ENCODE data around the gene EHD4. TPM values are rescaled to one million over a fixed set of nuclear protein-coding genes. Genes with fewer than 3 reads are reported as not detected.

Gene EHD4
- total RNA-seq, 1 donor from 2014 or later, result 17.2 TPM

DNA sequence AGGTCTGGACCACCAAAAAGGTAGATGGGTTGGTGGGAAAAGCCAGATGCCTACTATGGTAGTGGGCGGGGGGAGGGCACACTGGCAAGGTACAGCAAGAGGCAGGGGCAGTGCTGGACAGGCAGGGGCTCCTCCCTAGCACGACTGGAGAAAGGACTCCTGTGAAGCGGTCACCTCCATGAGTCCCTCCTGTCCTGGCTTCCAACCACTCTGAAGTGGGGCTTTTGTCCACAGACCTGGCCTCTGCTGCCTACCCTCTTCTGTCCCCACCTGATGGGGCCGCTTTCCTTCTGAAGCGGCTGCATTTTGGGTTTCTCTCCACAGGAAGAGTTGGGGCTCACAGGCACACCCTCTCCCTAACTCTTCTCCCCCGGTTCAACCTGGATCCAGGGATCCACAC is 75.8 kb downstream of the EHD4 start:
- Mint-ChIP-seq H3K4me1 (ENCODE audit: low read depth) (peaks cover 8% of the 10 kb centered on the region), H3K36me3 (ENCODE audit: insufficient read depth) (peaks cover 11% of the 10 kb centered on the region), H3K4me3 (ENCODE audit: low read depth) (no peak overlapping the region), H3K27me3 (no peaks in the 10 kb centered on the region), H3K9me3 (ENCODE audit: low read depth) (no peaks in the 10 kb centered on the region), H3K27ac (no peak overlapping the region)
- TF ChIP-seq, protein P1, sequence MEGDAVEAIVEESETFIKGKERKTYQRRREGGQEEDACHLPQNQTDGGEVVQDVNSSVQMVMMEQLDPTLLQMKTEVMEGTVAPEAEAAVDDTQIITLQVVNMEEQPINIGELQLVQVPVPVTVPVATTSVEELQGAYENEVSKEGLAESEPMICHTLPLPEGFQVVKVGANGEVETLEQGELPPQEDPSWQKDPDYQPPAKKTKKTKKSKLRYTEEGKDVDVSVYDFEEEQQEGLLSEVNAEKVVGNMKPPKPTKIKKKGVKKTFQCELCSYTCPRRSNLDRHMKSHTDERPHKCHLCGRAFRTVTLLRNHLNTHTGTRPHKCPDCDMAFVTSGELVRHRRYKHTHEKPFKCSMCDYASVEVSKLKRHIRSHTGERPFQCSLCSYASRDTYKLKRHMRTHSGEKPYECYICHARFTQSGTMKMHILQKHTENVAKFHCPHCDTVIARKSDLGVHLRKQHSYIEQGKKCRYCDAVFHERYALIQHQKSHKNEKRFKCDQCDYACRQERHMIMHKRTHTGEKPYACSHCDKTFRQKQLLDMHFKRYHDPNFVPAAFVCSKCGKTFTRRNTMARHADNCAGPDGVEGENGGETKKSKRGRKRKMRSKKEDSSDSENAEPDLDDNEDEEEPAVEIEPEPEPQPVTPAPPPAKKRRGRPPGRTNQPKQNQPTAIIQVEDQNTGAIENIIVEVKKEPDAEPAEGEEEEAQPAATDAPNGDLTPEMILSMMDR (IDR thresholded peaks at IDR 0.05; ENCODE audit: unreplicated experiment), result no peak
- DNase-seq (ENCODE audit: low spot score, unreplicated experiment), result no peak

DNA sequence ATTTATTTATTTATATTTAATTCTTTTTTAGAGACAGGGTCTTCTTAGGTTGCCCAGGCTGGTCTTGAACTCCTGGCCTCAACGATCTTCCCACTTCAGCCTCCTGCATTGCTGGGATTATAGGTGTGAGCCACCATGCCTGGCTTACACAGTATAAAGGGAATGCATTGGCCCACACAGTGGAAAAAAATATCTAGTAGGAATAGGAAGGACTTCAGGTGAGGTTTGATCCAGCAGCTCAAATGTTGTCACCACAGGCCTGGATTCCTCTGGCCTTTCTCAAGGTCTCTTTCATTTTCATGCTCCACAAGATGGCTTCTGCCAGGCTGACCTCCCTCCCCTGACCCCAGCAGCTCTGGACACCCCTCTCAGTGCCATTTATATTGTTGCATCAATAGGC is 76.4 kb downstream of the EHD4 start:
- Mint-ChIP-seq H3K4me1 (ENCODE audit: low read depth) (peaks cover 9% of the 10 kb centered on the region), H3K27ac (no peak overlapping the region), H3K36me3 (ENCODE audit: insufficient read depth) (peaks cover 10% of the 10 kb centered on the region), H3K4me3 (ENCODE audit: low read depth) (no peak overlapping the region), H3K27me3 (no peaks in the 10 kb centered on the region), H3K9me3 (ENCODE audit: low read depth) (no peaks in the 10 kb centered on the region)
- DNase-seq (ENCODE audit: low spot score, unreplicated experiment), result no peak
- TF ChIP-seq, protein P1 (IDR thresholded peaks at IDR 0.05; ENCODE audit: unreplicated experiment), result no peak

DNA sequence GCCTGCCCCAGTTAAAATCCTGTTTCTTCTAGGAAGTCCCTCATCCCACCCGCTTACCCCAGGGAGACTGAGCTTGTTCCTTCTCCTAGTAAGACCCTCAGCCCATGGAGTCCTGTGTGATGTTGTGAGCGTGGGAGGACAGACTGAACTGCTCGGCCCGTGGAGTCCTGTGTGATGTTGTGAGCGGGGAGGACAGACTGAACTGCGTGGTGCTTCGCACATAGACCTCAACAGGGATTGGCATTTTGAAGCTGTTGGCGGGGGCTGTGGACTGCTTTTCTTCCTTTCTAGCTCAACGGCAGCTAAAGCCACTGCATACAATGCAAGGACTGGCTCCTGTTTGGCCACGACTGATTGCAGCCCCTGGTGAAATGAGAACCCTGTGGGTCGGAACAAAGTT is 76.9 kb downstream of the EHD4 start:
- Mint-ChIP-seq H3K36me3 (ENCODE audit: insufficient read depth) (peaks cover 10% of the 10 kb centered on the region), H3K4me1 (ENCODE audit: low read depth) (peaks cover 11% of the 10 kb centered on the region), H3K9me3 (ENCODE audit: low read depth) (no peaks in the 10 kb centered on the region), H3K27ac (no peak overlapping the region), H3K27me3 (no peaks in the 10 kb centered on the region), H3K4me3 (ENCODE audit: low read depth) (no peak overlapping the region)
- DNase-seq (ENCODE audit: low spot score, unreplicated experiment), result no peak
- TF ChIP-seq, protein P1 (IDR thresholded peaks at IDR 0.05; ENCODE audit: unreplicated experiment), result no peak

DNA sequence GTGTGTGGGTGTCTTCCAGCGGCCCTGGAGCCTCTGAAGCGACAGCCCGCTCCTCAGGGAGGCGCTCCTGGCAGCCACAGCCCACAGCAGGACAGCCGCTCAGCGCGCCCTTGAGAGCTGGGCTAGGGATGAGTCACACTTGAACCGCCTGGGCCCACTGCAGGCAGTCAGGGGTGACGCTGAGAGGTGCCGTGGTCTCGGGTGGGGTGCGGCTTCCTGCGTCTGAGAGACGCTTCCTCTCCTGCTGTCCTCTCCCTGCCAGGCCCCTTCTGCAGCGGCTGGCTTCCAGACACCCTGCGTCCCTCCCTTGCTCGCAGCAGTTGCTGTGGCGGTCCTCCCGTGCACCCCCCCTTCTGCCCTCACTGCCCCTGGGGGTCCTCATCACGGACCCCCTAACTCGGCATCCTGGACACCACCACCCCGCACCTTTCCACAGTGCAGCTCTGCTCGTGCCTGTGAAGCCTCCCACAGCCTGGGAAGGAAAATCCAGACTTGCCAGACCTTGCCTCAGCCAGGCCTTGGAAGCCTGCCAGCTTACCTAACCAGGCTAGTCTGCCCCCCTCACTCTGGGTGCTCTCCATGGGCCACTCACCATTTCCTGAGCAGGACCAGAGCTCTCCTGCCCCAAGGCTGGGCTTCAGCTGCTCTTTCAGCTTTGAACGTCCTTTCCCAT is 77.4 kb downstream of the EHD4 start:
- TF ChIP-seq, protein P1 (IDR thresholded peaks at IDR 0.05; ENCODE audit: unreplicated experiment), result no peak
- peaks cover 11% of the 10 kb centered on the region for H3K4me1 Mint-ChIP-seq (ENCODE audit: low read depth)
- H3K4me3 Mint-ChIP-seq (ENCODE audit: low read depth), result no peak overlapping the region
- no peak for DNase-seq (ENCODE audit: low spot score, unreplicated experiment)
- H3K36me3 Mint-ChIP-seq (ENCODE audit: insufficient read depth), result peaks cover 10% of the 10 kb centered on the region
- H3K27me3 Mint-ChIP-seq, result no peaks in the 10 kb centered on the region
- H3K27ac Mint-ChIP-seq, result no peak overlapping the region
- H3K9me3 Mint-ChIP-seq (ENCODE audit: low read depth), result no peaks in the 10 kb centered on the region

DNA sequence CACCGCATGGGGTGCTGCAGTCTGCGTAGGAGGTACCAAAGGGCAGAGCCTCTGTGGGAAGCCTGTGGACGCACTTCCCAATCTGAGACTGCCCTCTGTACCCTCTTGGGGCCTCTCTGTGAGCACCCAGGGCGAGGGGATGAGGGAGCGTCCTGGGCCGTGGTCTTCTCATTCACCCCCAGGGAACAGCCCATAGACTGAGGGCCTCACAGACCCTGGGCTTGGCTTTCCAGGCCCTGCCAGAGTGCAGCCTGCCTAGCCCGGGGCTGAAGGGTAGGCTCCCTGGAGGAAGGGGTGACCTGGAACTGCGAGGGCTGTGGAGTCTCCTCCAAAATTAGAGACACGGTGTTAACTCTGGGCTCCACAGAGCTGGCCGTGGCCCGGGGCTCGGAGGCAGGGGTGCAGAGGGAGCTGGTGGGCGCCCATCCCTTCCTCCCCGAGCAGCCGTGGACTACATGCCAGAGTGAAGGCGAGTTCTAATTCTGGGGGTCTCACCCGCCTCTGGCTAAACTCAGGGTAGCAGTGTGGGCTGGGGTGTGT is 78.0 kb downstream of the EHD4 start:
- TF ChIP-seq, protein P1 (IDR thresholded peaks at IDR 0.05; ENCODE audit: unreplicated experiment), result no peak
- Mint-ChIP-seq H3K27me3 (no peaks in the 10 kb centered on the region), H3K27ac (no peak overlapping the region), H3K4me3 (ENCODE audit: low read depth) (no peak overlapping the region), H3K9me3 (ENCODE audit: low read depth) (no peaks in the 10 kb centered on the region), H3K4me1 (ENCODE audit: low read depth) (peaks cover 11% of the 10 kb centered on the region), H3K36me3 (ENCODE audit: insufficient read depth) (peaks cover 10% of the 10 kb centered on the region)
- no peak for DNase-seq (ENCODE audit: low spot score, unreplicated experiment)

Data from progenitor cell of endocrine pancreas (in vitro differentiated cells).